ENCODE data around the gene PIM2.

Gene PIM2

DNA sequence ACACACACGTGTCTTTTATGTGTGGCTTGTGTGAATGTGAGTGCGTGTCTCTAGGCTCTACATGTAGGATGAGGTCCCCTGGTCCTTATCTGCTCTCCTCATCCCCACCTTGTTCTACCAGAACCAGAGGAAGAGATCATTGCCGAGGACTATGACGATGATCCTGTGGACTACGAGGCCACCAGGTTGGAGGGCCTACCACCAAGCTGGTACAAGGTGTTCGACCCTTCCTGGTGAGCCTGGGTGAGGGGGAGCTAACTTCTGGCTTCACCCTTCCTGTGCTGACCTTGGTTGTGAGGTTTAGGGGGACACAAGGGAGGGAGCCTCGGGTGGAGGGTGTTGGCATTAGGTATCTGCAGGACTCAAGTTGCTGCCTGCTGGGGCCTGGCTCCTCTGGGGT lies 17.8 kb downstream of the PIM2 start:
- no peaks in the 10 kb centered on the region for H3K9me3 ChIP-seq (ENCODE audit: insufficient read depth, low read depth, low read length)
- no peaks in the 10 kb centered on the region for H3K9me2 ChIP-seq (replicated peaks; ENCODE audit: low read depth, low read length)
- H3K4me1 ChIP-seq (ENCODE audit: insufficient read depth, low read length, poor library complexity, severe bottlenecking): no peaks in the 10 kb centered on the region
- no peaks in the 10 kb centered on the region for H3K27me3 ChIP-seq (ENCODE audit: insufficient read depth, low read length, poor library complexity, severe bottlenecking)
- no peak overlapping the region for H3K4me3 ChIP-seq (ENCODE audit: low read length, poor library complexity, severe bottlenecking)
- no peaks in the 10 kb centered on the region for H3F3A ChIP-seq (ENCODE audit: low read depth)
- TF ChIP-seq, protein P1, sequence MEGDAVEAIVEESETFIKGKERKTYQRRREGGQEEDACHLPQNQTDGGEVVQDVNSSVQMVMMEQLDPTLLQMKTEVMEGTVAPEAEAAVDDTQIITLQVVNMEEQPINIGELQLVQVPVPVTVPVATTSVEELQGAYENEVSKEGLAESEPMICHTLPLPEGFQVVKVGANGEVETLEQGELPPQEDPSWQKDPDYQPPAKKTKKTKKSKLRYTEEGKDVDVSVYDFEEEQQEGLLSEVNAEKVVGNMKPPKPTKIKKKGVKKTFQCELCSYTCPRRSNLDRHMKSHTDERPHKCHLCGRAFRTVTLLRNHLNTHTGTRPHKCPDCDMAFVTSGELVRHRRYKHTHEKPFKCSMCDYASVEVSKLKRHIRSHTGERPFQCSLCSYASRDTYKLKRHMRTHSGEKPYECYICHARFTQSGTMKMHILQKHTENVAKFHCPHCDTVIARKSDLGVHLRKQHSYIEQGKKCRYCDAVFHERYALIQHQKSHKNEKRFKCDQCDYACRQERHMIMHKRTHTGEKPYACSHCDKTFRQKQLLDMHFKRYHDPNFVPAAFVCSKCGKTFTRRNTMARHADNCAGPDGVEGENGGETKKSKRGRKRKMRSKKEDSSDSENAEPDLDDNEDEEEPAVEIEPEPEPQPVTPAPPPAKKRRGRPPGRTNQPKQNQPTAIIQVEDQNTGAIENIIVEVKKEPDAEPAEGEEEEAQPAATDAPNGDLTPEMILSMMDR (conservative IDR thresholded peaks at IDR 0.05; ENCODE audit: low read length): no peak
- no peak for TF ChIP-seq EZH2phosphoT487 (IDR thresholded peaks at IDR 0.05; ENCODE audit: borderline replicate concordance)
- H3K36me3 ChIP-seq (ENCODE audit: insufficient read depth, low read length): peaks cover 7% of the 10 kb centered on the region; the same call in 1 of the 2 replicates
- H2AFZ ChIP-seq (ENCODE audit: low read length): no peak overlapping the region
- H3K79me2 ChIP-seq (ENCODE audit: insufficient read depth, low read length): peaks cover 23% of the 10 kb centered on the region
- no peak overlapping the region for H3K9ac ChIP-seq (ENCODE audit: low read depth, low read length, poor library complexity, severe bottlenecking)
- no peak overlapping the region for H3K4me2 ChIP-seq (ENCODE audit: low read depth, low read length, poor library complexity, severe bottlenecking)
- H4K20me1 ChIP-seq (ENCODE audit: insufficient read depth, low read length, poor library complexity, severe bottlenecking): peaks cover 17% of the 10 kb centered on the region

DNA sequence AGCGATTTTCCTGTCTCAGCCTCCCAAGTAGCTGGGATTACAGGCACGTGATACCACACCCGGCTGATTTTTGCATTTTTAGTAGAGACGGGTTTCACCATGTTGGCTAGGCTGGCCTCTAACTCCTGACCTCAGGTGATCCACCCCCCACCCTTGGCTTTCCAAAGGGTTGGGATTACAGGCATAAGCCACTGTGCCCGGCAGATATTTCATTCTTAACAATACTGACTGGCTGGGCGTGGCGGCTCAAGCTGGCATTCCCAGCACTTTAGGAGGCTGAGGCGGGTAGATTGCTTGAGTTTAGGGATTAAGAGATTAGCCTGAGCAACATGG lies 19.8 kb downstream of the PIM2 start:
- no peak for TF ChIP-seq EZH2phosphoT487 (IDR thresholded peaks at IDR 0.05; ENCODE audit: borderline replicate concordance)
- TF ChIP-seq, protein P1 (conservative IDR thresholded peaks at IDR 0.05; ENCODE audit: low read length): no peak
- Histone ChIP-seq H3K4me3 (ENCODE audit: low read length, poor library complexity, severe bottlenecking) (peak overlapping the region; percentile 96), H3F3A (ENCODE audit: low read depth) (no peaks in the 10 kb centered on the region), H3K79me2 (ENCODE audit: insufficient read depth, low read length) (peaks cover 39% of the 10 kb centered on the region), H3K4me2 (ENCODE audit: low read depth, low read length, poor library complexity, severe bottlenecking) (peak overlapping the region; percentile 73), H3K36me3 (ENCODE audit: insufficient read depth, low read length) (peaks cover 7% of the 10 kb centered on the region; the same call in 1 of the 2 replicates), H3K9me3 (ENCODE audit: insufficient read depth, low read depth, low read length) (no peaks in the 10 kb centered on the region), H3K27me3 (ENCODE audit: insufficient read depth, low read length, poor library complexity, severe bottlenecking) (no peaks in the 10 kb centered on the region), H3K4me1 (ENCODE audit: insufficient read depth, low read length, poor library complexity, severe bottlenecking) (no peaks in the 10 kb centered on the region), H3K9ac (ENCODE audit: low read depth, low read length, poor library complexity, severe bottlenecking) (no peak overlapping the region), H3K9me2 (replicated peaks; ENCODE audit: low read depth, low read length) (no peaks in the 10 kb centered on the region), H2AFZ (ENCODE audit: low read length) (no peak overlapping the region), H4K20me1 (ENCODE audit: insufficient read depth, low read length, poor library complexity, severe bottlenecking) (peaks cover 24% of the 10 kb centered on the region)

DNA sequence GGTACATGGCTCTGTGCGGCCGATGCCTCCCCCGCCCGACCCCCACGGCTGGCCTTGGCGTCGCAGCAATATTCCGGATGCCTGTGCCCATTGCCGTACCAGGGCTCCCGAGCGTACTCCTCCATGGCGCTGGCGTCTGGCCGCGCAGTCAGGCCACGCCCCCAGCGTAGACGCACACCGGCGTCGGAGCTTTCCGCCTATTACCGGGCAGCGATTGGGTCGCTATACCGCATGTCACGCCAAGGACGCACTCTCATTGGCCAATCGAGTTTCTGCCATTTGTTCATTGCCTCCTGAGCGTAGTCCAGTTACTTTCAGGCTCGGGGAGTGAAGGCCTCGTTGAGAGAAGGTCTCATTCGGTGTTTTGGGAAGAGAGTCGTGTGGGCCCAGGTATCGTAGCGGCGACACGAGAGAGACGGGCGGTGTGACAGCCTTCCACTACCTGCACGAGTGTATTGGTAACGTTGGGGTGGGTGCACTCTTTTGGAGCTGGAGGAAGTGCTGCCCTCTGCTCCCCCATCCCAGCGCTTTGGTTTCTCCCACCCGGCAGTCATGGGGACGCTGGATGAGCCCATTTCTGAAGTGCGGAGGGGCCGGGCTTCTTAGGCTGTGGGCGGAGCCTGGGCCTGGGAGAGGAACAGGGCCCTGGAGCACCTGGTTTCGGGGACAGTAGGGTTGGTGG lies 21.1 kb downstream of the PIM2 start, which contains the start of the genes PQBP1 and TIMM17B:
Gene PQBP1 (plus strand): TSS at position 306 of the 682 bp plus-strand sequence. CDS start 580 bp downstream, outside the sequence.
Gene TIMM17B (minus strand): TSS at position 144 of the 682 bp plus-strand sequence. CDS start 19 bp downstream, at position 125.
- H2AFZ ChIP-seq (ENCODE audit: low read length): peak within 1 kb of the TSS; percentile 87
- peak within 1 kb of the TSS; percentile 73 for H3K4me2 ChIP-seq (ENCODE audit: low read depth, low read length, poor library complexity, severe bottlenecking)
- H3K4me1 ChIP-seq (ENCODE audit: insufficient read depth, low read length, poor library complexity, severe bottlenecking): no peaks in the 10 kb centered on the region
- no peaks in the 10 kb centered on the region for H3K9me2 ChIP-seq (replicated peaks; ENCODE audit: low read depth, low read length)
- no peaks in the 10 kb centered on the region for H3F3A ChIP-seq (ENCODE audit: low read depth)
- H3K4me3 ChIP-seq (ENCODE audit: low read length, poor library complexity, severe bottlenecking): peak within 1 kb of the TSS; percentile 96
- no peaks in the 10 kb centered on the region; the same call in 1 of the 2 replicates for H3K36me3 ChIP-seq (ENCODE audit: insufficient read depth, low read length)
- peaks cover 24% of the 10 kb centered on the region for H4K20me1 ChIP-seq (ENCODE audit: insufficient read depth, low read length, poor library complexity, severe bottlenecking)
- no peaks in the 10 kb centered on the region for H3K9me3 ChIP-seq (ENCODE audit: insufficient read depth, low read depth, low read length)
- H3K79me2 ChIP-seq (ENCODE audit: insufficient read depth, low read length): peaks cover 39% of the 10 kb centered on the region
- TF ChIP-seq, protein P1 (conservative IDR thresholded peaks at IDR 0.05; ENCODE audit: low read length): no peak
- no peak for TF ChIP-seq EZH2phosphoT487 (IDR thresholded peaks at IDR 0.05; ENCODE audit: borderline replicate concordance)
- H3K9ac ChIP-seq (ENCODE audit: low read depth, low read length, poor library complexity, severe bottlenecking): peak within 1 kb of the TSS; percentile 97
- H3K27me3 ChIP-seq (ENCODE audit: insufficient read depth, low read length, poor library complexity, severe bottlenecking): no peaks in the 10 kb centered on the region
